Erythroblast (primary cell): ENCODE measurements around the gene OBP2B.

Experiments
- GATA1 ChIP-seq: IDR thresholded peaks from 2 replicates; pipeline ENCODE4 v1.6.1; 2011; ENCODE audit warnings: low read depth, mild to moderate bottlenecking, control low read depth, low read length, moderate library complexity
- POLR2A ChIP-seq: IDR thresholded peaks from 2 replicates; pipeline ENCODE4 v1.6.1; 2011; ENCODE audit warnings: mild to moderate bottlenecking, low read length

- TF ChIP-seq POLR2A (no peak), GATA1 (no peak)
Measured at GRCh38 chr9:133170716-133171115, 38.3 kb downstream of the OBP2B start.
